ENCODE measurements around the gene IL1A.

The IL1A gene

DNA sequence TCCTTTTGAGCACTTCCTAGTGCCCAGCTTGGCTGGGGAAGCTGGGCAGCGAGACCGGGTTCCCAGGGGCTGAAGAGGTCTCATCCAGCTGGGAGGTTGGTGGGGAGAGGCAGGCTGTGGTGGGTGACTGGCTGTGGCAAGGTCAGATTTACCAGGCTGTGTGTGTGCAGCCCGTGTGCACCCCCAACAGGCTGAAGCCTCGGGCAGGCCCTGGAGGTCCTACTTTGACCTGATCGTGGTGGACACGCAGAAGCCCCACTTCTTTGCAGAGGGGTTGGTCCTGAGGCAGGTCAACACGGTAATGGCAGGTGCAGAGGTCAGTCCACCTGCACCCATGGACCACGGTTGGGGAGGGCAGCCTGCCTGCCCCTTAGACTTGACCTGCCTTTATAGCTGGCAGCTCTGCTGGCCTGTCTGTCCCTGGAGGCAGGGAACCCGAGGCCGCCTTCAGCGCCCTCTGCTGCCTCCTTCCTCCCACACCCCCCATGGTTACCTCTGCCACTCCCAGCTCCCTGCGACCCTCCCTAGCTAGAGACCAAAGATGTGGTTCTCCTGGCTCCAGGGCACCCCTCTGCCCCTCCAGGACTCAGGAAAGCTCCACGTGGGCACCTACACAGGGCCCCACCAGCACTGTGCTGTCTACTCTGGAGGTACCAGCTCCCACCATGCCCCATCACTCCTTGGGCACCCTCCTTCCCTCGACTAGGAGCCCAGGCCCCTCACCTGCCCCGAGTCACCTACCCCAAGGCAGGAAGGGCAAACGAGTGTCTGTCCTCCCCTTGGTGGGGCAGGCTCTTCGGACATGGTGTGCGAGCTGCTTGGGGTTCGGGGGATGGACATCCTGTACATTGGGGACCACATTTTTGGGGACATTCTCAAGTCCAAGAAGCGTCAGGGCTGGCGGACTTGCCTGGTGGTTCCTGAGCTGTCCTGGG is 59.4 kb downstream of the IL1A start:
- no peak for DNase-seq

DNA sequence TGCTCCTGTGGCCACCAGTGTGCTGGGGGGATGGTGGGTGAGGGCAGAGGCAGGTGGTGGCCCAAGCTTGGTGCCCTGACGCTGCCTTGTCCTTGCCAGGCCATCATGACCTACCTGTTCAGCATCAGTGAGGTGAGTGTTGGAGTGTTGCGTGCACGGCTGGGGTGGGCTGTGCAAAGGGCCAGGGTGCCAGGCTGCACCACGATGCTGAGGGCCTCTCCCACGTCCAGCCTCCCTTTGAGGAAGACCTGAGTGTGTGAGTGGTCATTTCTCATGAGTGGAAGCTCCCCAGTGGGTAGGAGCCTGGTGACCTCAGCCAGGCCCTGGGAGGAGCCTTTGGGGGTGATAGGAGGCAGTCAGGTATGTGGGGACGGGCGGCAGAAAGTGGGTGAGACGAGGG is 60.3 kb downstream of the IL1A start:
- no peak for DNase-seq
